Neural cell (in vitro differentiated cells): ENCODE results near the gene PCDHA9. TPM values are rescaled to one million over a fixed set of nuclear protein-coding genes. Genes with fewer than 3 reads are reported as not detected.
"Not testable (repeated sequence)": the region's sequence is repeated elsewhere in the genome, so short reads cannot be mapped to it uniquely, and the experiment has no call there.

Experiments
- H2AFZ ChIP-seq: fragments of 200-600, 300-800 bp; sonication (generic), shearing (Covaris generic); 2 replicates; pipeline ENCODE4 v1.6.0; 2014; ENCODE audit warnings: low read depth, mild to moderate bottlenecking, antibody characterized with exemption, low read length, moderate library complexity
- H3F3A ChIP-seq: fragments of 200-600 bp; shearing (Covaris generic); 2 replicates; pipeline ENCODE4 v1.6.1; 2016; ENCODE audit warnings: mild to moderate bottlenecking, moderate library complexity, mixed read lengths, antibody characterized with exemption, low read length; ENCODE audit not compliant: insufficient read depth, poor library complexity, severe bottlenecking
- H3K27ac ChIP-seq: fragments of 200-600, 300-800 bp; sonication (generic), shearing (Covaris generic); 2 replicates; pipeline ENCODE4 v1.5.1; 2014; ENCODE audit warnings: mild to moderate bottlenecking, low read length, moderate library complexity
- H3K27me3 ChIP-seq: fragments of 300-800, 200-600 bp; sonication (generic), shearing (Covaris generic); 2 replicates; pipeline ENCODE4 v1.6.0; 2014; ENCODE audit warnings: mild to moderate bottlenecking, low read depth, low read length, moderate library complexity; ENCODE audit not compliant: insufficient read depth
- H3K36me3 ChIP-seq: fragments of 300-800, 200-600 bp; sonication (generic), shearing (Covaris generic); 2 replicates; pipeline ENCODE4 v1.5.1; 2014; ENCODE audit warnings: mild to moderate bottlenecking, antibody characterized with exemption, low read length, moderate library complexity; ENCODE audit not compliant: insufficient read depth
- H3K4me2 ChIP-seq: fragments of 300-800, 200-600 bp; sonication (generic), shearing (Covaris generic); 2 replicates; pipeline ENCODE4 v1.6.0; 2014; ENCODE audit warnings: mild to moderate bottlenecking, low read length
- H3K4me3 ChIP-seq: fragments of 300-800, 200-600 bp; sonication (generic), shearing (Covaris generic); 2 replicates; pipeline ENCODE4 v1.5.1; 2014; ENCODE audit warnings: mild to moderate bottlenecking, low read length, moderate library complexity
- H3K79me2 ChIP-seq: fragments of 200-600 bp; shearing (Covaris generic); replicated peaks from 2 replicates; pipeline ENCODE4 v1.6.0; 2014; ENCODE audit warnings: mild to moderate bottlenecking, low read length, moderate library complexity; ENCODE audit not compliant: insufficient read depth
- H3K9ac ChIP-seq: fragments of 300-800, 200-600 bp; sonication (generic), shearing (Covaris generic); 2 replicates; pipeline ENCODE4 v1.6.1; 2016; ENCODE audit warnings: mild to moderate bottlenecking, low read length, mixed read lengths
- H3K9me2 ChIP-seq: fragments of 200-600 bp; shearing (Covaris generic); 2 replicates; pipeline ENCODE4 v1.6.1; 2016; ENCODE audit warnings: mild to moderate bottlenecking, low read length, mixed read lengths; ENCODE audit not compliant: insufficient read depth
- H3K9me3 ChIP-seq: fragments of 200-600, 300-800 bp; sonication (generic), shearing (Covaris generic); 2 replicates; pipeline ENCODE4 v1.6.1; 2016; ENCODE audit warnings: mild to moderate bottlenecking, mixed run types, low read length, moderate library complexity, mixed read lengths
- H4K20me1 ChIP-seq: fragments of 200-600 bp; shearing (Covaris generic); 2 replicates; pipeline ENCODE4 v1.6.1; 2016; ENCODE audit warnings: mild to moderate bottlenecking, mixed run types; ENCODE audit not compliant: insufficient read depth
- EP300 ChIP-seq: fragments of 450-650 bp; conservative IDR thresholded peaks from 2 replicates; pipeline ENCODE4 v1.6.1; 2014; ENCODE audit warnings: antibody characterized with exemption, mild to moderate bottlenecking, moderate library complexity; ENCODE audit not compliant: poor library complexity, severe bottlenecking
- POLR2AphosphoS5 ChIP-seq: IDR thresholded peaks from 2 replicates; pipeline ENCODE4 v1.6.1; 2012
- TAF1 ChIP-seq: IDR thresholded peaks from 2 replicates; pipeline ENCODE4 v1.6.1; 2012; ENCODE audit warnings: low read depth
- polyA plus RNA-seq: library from polyadenylated mRNA; depleted of rRNA; stranded (reverse); fragments of >200 nt; gene quantifications from 2 replicates; pipeline ENCODE4 v1.2.3, GENCODE V29; 2014
- TF ChIP-seq, protein P1 (sequence below): IDR thresholded peaks from 2 replicates; pipeline ENCODE4 v1.6.1; 2012; ENCODE audit warnings: borderline replicate concordance

PCDHA9 gene
- polyA plus RNA-seq, 1 donor from 2014 or later = 0.88 TPM

GRCh38 chr5:140840978-140841962, 6.9 kb upstream of the PCDHA9 start, which contains the start of gene PCDHA8:
PCDHA8 (plus strand) TSS chr5:140841187; CDS start chr5:140841322, 135 bp downstream.
- no peaks in the 10 kb centered on the region for H3K9me2 ChIP-seq

GRCh38 chr5:140842798-140843733, 5.1 kb upstream of the PCDHA9 start:
- TF ChIP-seq TAF1 = no peak
- Histone ChIP-seq H3K4me2 (no peak overlapping the region), H3K79me2 (peaks cover 14% of the 10 kb centered on the region), H3K9ac (no peak overlapping the region), H3K27me3 (no peaks in the 10 kb centered on the region), H3K9me3 (peaks cover 7% of the 10 kb centered on the region), H4K20me1 (no peaks in the 10 kb centered on the region), H3K36me3 (peaks cover 11% of the 10 kb centered on the region), H3F3A (no peaks in the 10 kb centered on the region), H3K9me2 (no peaks in the 10 kb centered on the region), H3K27ac (no peak overlapping the region), H3K4me3 (no peak overlapping the region), H2AFZ (no peak overlapping the region)

More at GRCh38 chr5:140840978-140841962, 6.9 kb upstream of the PCDHA9 start, which contains the start of gene PCDHA8:
- peaks cover 10% of the 10 kb centered on the region for H3K9me3 ChIP-seq
- no peaks in the 10 kb centered on the region for H4K20me1 ChIP-seq
- TF ChIP-seq, protein P1, sequence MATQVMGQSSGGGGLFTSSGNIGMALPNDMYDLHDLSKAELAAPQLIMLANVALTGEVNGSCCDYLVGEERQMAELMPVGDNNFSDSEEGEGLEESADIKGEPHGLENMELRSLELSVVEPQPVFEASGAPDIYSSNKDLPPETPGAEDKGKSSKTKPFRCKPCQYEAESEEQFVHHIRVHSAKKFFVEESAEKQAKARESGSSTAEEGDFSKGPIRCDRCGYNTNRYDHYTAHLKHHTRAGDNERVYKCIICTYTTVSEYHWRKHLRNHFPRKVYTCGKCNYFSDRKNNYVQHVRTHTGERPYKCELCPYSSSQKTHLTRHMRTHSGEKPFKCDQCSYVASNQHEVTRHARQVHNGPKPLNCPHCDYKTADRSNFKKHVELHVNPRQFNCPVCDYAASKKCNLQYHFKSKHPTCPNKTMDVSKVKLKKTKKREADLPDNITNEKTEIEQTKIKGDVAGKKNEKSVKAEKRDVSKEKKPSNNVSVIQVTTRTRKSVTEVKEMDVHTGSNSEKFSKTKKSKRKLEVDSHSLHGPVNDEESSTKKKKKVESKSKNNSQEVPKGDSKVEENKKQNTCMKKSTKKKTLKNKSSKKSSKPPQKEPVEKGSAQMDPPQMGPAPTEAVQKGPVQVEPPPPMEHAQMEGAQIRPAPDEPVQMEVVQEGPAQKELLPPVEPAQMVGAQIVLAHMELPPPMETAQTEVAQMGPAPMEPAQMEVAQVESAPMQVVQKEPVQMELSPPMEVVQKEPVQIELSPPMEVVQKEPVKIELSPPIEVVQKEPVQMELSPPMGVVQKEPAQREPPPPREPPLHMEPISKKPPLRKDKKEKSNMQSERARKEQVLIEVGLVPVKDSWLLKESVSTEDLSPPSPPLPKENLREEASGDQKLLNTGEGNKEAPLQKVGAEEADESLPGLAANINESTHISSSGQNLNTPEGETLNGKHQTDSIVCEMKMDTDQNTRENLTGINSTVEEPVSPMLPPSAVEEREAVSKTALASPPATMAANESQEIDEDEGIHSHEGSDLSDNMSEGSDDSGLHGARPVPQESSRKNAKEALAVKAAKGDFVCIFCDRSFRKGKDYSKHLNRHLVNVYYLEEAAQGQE = no peak
- no peak for TF ChIP-seq TAF1
- no peak for TF ChIP-seq POLR2AphosphoS5
- TF ChIP-seq EP300 = no peak
- peaks cover 17% of the 10 kb centered on the region for H3K36me3 ChIP-seq
- no peak within 1 kb of the TSS for H2AFZ ChIP-seq
- H3K9ac ChIP-seq = no peak within 1 kb of the TSS
- no peak within 1 kb of the TSS for H3K27ac ChIP-seq
- H3K79me2 ChIP-seq = peaks cover 14% of the 10 kb centered on the region
- peak within 1 kb of the TSS; percentile 31 for H3K4me3 ChIP-seq
- no peak within 1 kb of the TSS for H3K4me2 ChIP-seq
- H3K27me3 ChIP-seq = no peaks in the 10 kb centered on the region
- no peaks in the 10 kb centered on the region for H3F3A ChIP-seq

DNA sequence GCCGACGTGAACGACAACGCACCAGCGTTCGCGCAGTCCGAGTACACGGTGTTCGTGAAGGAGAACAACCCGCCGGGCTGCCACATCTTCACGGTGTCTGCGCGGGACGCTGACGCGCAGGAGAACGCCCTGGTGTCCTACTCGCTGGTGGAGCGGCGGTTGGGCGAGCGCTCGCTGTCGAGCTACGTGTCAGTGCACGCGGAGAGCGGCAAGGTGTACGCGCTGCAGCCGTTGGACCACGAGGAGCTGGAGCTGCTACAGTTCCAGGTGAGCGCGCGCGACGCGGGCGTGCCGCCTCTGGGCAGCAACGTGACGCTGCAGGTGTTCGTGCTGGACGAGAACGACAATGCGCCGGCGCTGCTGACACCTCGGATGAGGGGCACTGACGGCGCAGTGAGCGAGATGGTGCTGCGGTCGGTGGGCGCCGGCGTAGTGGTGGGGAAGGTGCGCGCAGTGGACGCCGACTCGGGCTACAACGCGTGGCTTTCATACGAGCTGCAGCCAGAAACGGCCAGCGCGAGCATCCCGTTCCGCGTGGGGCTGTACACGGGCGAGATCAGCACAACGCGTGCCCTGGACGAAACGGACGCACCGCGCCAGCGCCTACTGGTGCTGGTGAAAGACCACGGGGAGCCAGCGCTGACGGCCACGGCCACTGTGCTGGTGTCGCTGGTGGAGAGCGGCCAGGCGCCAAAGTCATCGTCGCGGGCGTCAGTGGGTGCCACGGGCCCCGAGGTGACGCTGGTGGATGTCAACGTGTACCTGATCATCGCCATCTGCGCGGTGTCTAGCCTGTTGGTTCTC, 1.9 kb downstream of the PCDHA9 start:
- not testable (repeated sequence) for H3F3A ChIP-seq, H3K4me2 ChIP-seq, H3K9me3 ChIP-seq, H3K27me3 ChIP-seq, H4K20me1 ChIP-seq, H3K4me3 ChIP-seq, H3K27ac ChIP-seq, H2AFZ ChIP-seq, H3K9ac ChIP-seq, H3K79me2 ChIP-seq, H3K36me3 ChIP-seq, H3K9me2 ChIP-seq
